Mesendoderm (in vitro differentiated cells): ENCODE measurements around the gene CEACAM18.

Experiments
- DNase-seq: peaks from one replicate; pipeline ENCODE4 v3.0.0; 2013
- H2AK5ac ChIP-seq: 2 replicates; pipeline ENCODE4 v1.6.1; 2013; ENCODE audit warnings: low read length, inconsistent platforms
- H2BK120ac ChIP-seq: 2 replicates; pipeline ENCODE4 v1.6.1; 2013; ENCODE audit warnings: low read depth, mild to moderate bottlenecking, low read length, moderate library complexity, mixed read lengths
- H2BK15ac ChIP-seq: replicated peaks from 2 replicates; pipeline ENCODE4 v1.6.1; 2013; ENCODE audit warnings: low read depth, mild to moderate bottlenecking, moderate library complexity
- H2BK5ac ChIP-seq: 2 replicates; pipeline ENCODE4 v1.6.1; 2013; ENCODE audit warnings: low read length, inconsistent platforms
- H3K18ac ChIP-seq: 2 replicates; pipeline ENCODE4 v1.6.1; 2013; ENCODE audit warnings: mild to moderate bottlenecking, low read length, mixed read lengths
- H3K23ac ChIP-seq: one replicate; pipeline ENCODE4 v1.6.1; 2013; ENCODE audit warnings: low read length
- H3K27ac ChIP-seq: 2 replicates; pipeline ENCODE4 v1.5.1; 2013; ENCODE audit warnings: low read depth, mild to moderate bottlenecking, inconsistent platforms, low read length, moderate library complexity
- H3K27me3 ChIP-seq: 2 replicates; pipeline ENCODE4 v1.6.1; 2013; ENCODE audit warnings: low read length, control low read depth, mild to moderate bottlenecking, inconsistent platforms; ENCODE audit not compliant: insufficient read depth, poor library complexity
- H3K36me3 ChIP-seq: 2 replicates; pipeline ENCODE4 v1.6.1; 2013; ENCODE audit warnings: low read length, inconsistent platforms; ENCODE audit not compliant: control insufficient read depth, insufficient read depth
- H3K4ac ChIP-seq: one replicate; pipeline ENCODE4 v1.6.1; 2013; ENCODE audit warnings: low read depth, mild to moderate bottlenecking, low read length, moderate library complexity
- H3K4me1 ChIP-seq: 2 replicates; pipeline ENCODE4 v1.6.1; 2013; ENCODE audit warnings: low read depth, low read length, inconsistent platforms; ENCODE audit not compliant: control insufficient read depth
- H3K4me2 ChIP-seq: 2 replicates; pipeline ENCODE4 v1.6.1; 2013; ENCODE audit warnings: low read length
- H3K4me3 ChIP-seq: 2 replicates; pipeline ENCODE4 v1.5.1; 2013; ENCODE audit warnings: mild to moderate bottlenecking, low read length
- H3K56ac ChIP-seq: one replicate; pipeline ENCODE4 v1.6.1; 2013; ENCODE audit warnings: low read length
- H3K79me1 ChIP-seq: 2 replicates; pipeline ENCODE4 v1.6.1; 2013; ENCODE audit warnings: low read length, inconsistent platforms
- H3K79me2 ChIP-seq: 2 replicates; pipeline ENCODE4 v1.6.1; 2013; ENCODE audit warnings: mild to moderate bottlenecking, low read length; ENCODE audit not compliant: control insufficient read depth, insufficient read depth
- H3K9ac ChIP-seq: 2 replicates; pipeline ENCODE4 v1.6.1; 2013; ENCODE audit warnings: low read length, inconsistent platforms
- H4K5ac ChIP-seq: one replicate; pipeline ENCODE4 v1.6.1; 2013; ENCODE audit warnings: low read length
- H4K8ac ChIP-seq: one replicate; pipeline ENCODE4 v1.6.1; 2013; ENCODE audit warnings: low read depth, mild to moderate bottlenecking, control low read depth, low read length, moderate library complexity
- WGBS: extraction: QIAGEN DNeasy Blood & Tissue Kit; methylation state at CpG from one replicate; pipeline ENCODE4 v1.1.7; 2013; ENCODE audit warnings: low lambda C conversion rate, missing lambda C conversion rate; ENCODE audit not compliant: insufficient coverage; ENCODE audit errors: extremely low coverage; 5-methylcytosine and 5-hydroxymethylcytosine counted together

CEACAM18 gene

GRCh38 chr19:51458051-51458645 lies 20.2 kb upstream of the CEACAM18 start, which contains the start of gene SIGLEC8:
Gene SIGLEC8 (minus strand): TSS chr19:51458454. CDS start chr19:51458387, 67 bp downstream.
- Histone ChIP-seq H3K18ac (no peak within 1 kb of the TSS), H4K5ac (no peak within 1 kb of the TSS), H3K23ac (no peak within 1 kb of the TSS), H3K79me1 (no peaks in the 10 kb centered on the region), H3K4me2 (no peak within 1 kb of the TSS), H2BK5ac (no peak within 1 kb of the TSS), H3K4me3 (no peak within 1 kb of the TSS), H3K4ac (no peak within 1 kb of the TSS), H3K56ac (no peak within 1 kb of the TSS), H2BK120ac (no peak within 1 kb of the TSS), H2AK5ac (no peak within 1 kb of the TSS), H3K36me3 (no peaks in the 10 kb centered on the region), H2BK15ac (no peak within 1 kb of the TSS), H3K27me3 (no peaks in the 10 kb centered on the region), H3K79me2 (no peaks in the 10 kb centered on the region), H3K9ac (no peak within 1 kb of the TSS), H4K8ac (no peak within 1 kb of the TSS), H3K4me1 (no peaks in the 10 kb centered on the region), H3K27ac (no peak within 1 kb of the TSS)
- DNase-seq, result no peak
- no CpG with 5 or more reads among the region's 10 CpGs for WGBS

- Histone ChIP-seq H3K4me2 (no peak overlapping the region), H3K4me1 (no peaks in the 10 kb centered on the region), H3K27ac (no peak overlapping the region), H3K4me3 (no peak overlapping the region), H3K36me3 (no peaks in the 10 kb centered on the region), H4K5ac (no peak overlapping the region), H3K9ac (no peak overlapping the region), H3K27me3 (no peaks in the 10 kb centered on the region), H3K18ac (no peak overlapping the region), H3K56ac (no peak overlapping the region), H4K8ac (no peak overlapping the region), H2BK15ac (no peak overlapping the region), H2BK5ac (no peak overlapping the region), H3K79me2 (no peaks in the 10 kb centered on the region), H2BK120ac (no peak overlapping the region), H3K79me1 (no peaks in the 10 kb centered on the region), H2AK5ac (no peak overlapping the region), H3K4ac (no peak overlapping the region), H3K23ac (no peak overlapping the region)
- WGBS, result no CpG with 5 or more reads among the region's 14 CpGs
- DNase-seq, result no peak
Observed at GRCh38 chr19:51458899-51459505, 19.3 kb upstream of the CEACAM18 start.

- Histone ChIP-seq H3K27ac (no peak overlapping the region), H3K79me1 (no peaks in the 10 kb centered on the region), H4K5ac (no peak overlapping the region), H3K27me3 (no peaks in the 10 kb centered on the region), H3K56ac (peak overlapping the region; percentile 35), H3K9ac (no peak overlapping the region), H3K23ac (no peak overlapping the region), H3K4me1 (no peaks in the 10 kb centered on the region), H3K4ac (no peak overlapping the region), H3K4me2 (no peak overlapping the region), H3K36me3 (no peaks in the 10 kb centered on the region), H2BK15ac (no peak overlapping the region), H3K18ac (no peak overlapping the region), H2BK120ac (no peak overlapping the region), H2BK5ac (no peak overlapping the region), H3K4me3 (no peak overlapping the region), H4K8ac (no peak overlapping the region), H3K79me2 (no peaks in the 10 kb centered on the region), H2AK5ac (no peak overlapping the region)
- peak; percentile 56 for DNase-seq
- WGBS, result no CpG with 5 or more reads among the region's 13 CpGs
Observed at GRCh38 chr19:51460164-51460992, 18.0 kb upstream of the CEACAM18 start.

DNA sequence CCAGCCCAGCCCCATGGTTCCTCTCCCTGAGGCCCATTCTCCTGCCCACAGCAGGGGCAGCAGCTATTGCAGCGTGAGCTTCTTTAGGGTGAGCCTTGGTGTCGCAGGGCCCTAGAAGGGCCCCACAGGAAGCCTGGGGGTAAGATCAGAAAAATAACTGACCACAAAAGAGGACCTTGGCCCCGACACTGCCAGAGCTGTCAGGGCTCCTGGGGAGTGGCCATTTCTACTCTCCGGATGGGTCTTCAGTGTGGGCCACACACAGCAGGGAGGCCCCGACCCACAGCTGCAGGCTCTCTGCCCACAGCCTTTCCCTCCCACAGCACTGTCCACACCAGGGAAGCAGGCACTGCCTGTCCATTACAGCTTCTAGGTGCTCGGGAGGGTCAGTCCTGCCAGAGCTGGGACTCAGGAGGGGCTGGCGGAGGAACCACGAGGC lies 16.6 kb upstream of the CEACAM18 start:
- no peak overlapping the region for H2AK5ac ChIP-seq

DNA sequence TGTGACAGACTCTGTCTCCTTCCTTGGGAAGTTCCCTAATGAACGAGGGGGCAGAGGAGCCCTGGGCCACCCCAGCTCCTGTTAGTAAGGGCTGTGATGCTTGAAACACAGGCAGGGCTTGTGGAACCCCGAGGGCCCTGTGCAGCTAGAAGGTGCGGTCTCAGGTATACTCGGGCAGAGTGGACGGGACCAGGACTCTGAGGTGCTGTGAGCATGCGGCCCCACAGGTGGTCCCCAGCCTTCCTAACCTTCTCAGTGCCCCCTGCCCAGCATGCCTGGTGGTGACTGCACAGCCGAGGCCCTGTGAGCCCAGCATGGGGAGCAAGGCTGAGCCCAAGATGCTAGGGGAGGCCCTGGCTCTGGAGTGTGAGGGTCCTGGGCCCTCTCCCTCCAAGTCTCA lies 16.1 kb upstream of the CEACAM18 start:
- Histone ChIP-seq H3K27ac (no peak overlapping the region), H3K18ac (no peak overlapping the region), H3K4me1 (no peaks in the 10 kb centered on the region), H2BK120ac (no peak overlapping the region), H3K79me1 (no peaks in the 10 kb centered on the region), H3K4me2 (no peak overlapping the region), H3K23ac (no peak overlapping the region), H3K27me3 (no peaks in the 10 kb centered on the region), H4K5ac (no peak overlapping the region), H2AK5ac (no peak overlapping the region), H4K8ac (no peak overlapping the region), H3K56ac (no peak overlapping the region), H3K4ac (no peak overlapping the region), H2BK5ac (no peak overlapping the region), H3K9ac (no peak overlapping the region), H3K4me3 (no peak overlapping the region), H2BK15ac (no peak overlapping the region), H3K36me3 (no peaks in the 10 kb centered on the region), H3K79me2 (no peaks in the 10 kb centered on the region)
- no CpG with 5 or more reads among the region's 7 CpGs for WGBS
- DNase-seq, result no peak

More for the DNA sequence above, 16.6 kb upstream of the CEACAM18 start:
- H2BK120ac ChIP-seq, result no peak overlapping the region
- no peaks in the 10 kb centered on the region for H3K27me3 ChIP-seq
- H3K18ac ChIP-seq, result no peak overlapping the region
- no peak for DNase-seq
- H3K4me2 ChIP-seq, result no peak overlapping the region
- H2BK15ac ChIP-seq, result no peak overlapping the region
- H3K4ac ChIP-seq, result no peak overlapping the region
- no peaks in the 10 kb centered on the region for H3K79me1 ChIP-seq
- no peak overlapping the region for H4K8ac ChIP-seq
- H4K5ac ChIP-seq, result no peak overlapping the region
- no peak overlapping the region for H3K23ac ChIP-seq
- H3K4me1 ChIP-seq, result no peaks in the 10 kb centered on the region
- H3K56ac ChIP-seq, result no peak overlapping the region
- H2BK5ac ChIP-seq, result no peak overlapping the region
- H3K4me3 ChIP-seq, result no peak overlapping the region
- WGBS, result no CpG with 5 or more reads among the region's 8 CpGs
- no peak overlapping the region for H3K27ac ChIP-seq
- no peaks in the 10 kb centered on the region for H3K36me3 ChIP-seq
- no peak overlapping the region for H3K9ac ChIP-seq
- no peaks in the 10 kb centered on the region for H3K79me2 ChIP-seq
